Progenitor cell of endocrine pancreas (in vitro differentiated cells): ENCODE results near the gene KLF3. TPM values are rescaled to one million over a fixed set of nuclear protein-coding genes. Genes with fewer than 3 reads are reported as not detected.

Experiments used
- DNase-seq: peaks from one replicate; pipeline ENCODE4 v3.0.0; 2021; ENCODE audit warnings: low spot score; ENCODE audit not compliant: unreplicated experiment
- H3K27ac Mint-ChIP-seq: 2 replicates; pipeline ENCODE4 v1.8.0; 2021; ENCODE audit warnings: mild to moderate bottlenecking, moderate library complexity, mixed read lengths
- H3K27me3 Mint-ChIP-seq: 2 replicates; pipeline ENCODE4 v1.8.0; 2021; ENCODE audit warnings: mixed read lengths
- H3K36me3 Mint-ChIP-seq: 2 replicates; pipeline ENCODE4 v1.8.0; 2022; ENCODE audit warnings: mixed read lengths; ENCODE audit not compliant: insufficient read depth
- H3K4me1 Mint-ChIP-seq: 2 replicates; pipeline ENCODE4 v1.8.0; 2021; ENCODE audit warnings: low read depth, mixed read lengths
- H3K4me3 Mint-ChIP-seq: 2 replicates; pipeline ENCODE4 v1.8.0; 2021; ENCODE audit warnings: low read depth, mild to moderate bottlenecking, moderate library complexity, mixed read lengths
- H3K9me3 Mint-ChIP-seq: 2 replicates; pipeline ENCODE4 v1.8.0; 2021; ENCODE audit warnings: low read depth, mixed read lengths
- CTCF ChIP-seq: fragments of 200-600 bp; sonication (generic); IDR thresholded peaks from one replicate; pipeline ENCODE4 v1.5.0; 2021; ENCODE audit warnings: antibody characterized with exemption, mild to moderate bottlenecking; ENCODE audit not compliant: unreplicated experiment
- long read RNA-seq: library from polyadenylated mRNA; unstranded; transcript quantifications from one replicate; pipeline ENCODE4 v2.0.0, GENCODE V29; 2020
- total RNA-seq: library from RNA; stranded (reverse); gene quantifications from 2 replicates; pipeline ENCODE4 v1.2.1, GENCODE V29; 2021

Gene KLF3
- 97.1 and 98.7 TPM in 2 replicates for total RNA-seq
- long read RNA-seq, partial matches to known transcripts, result 12 of 27 reads
- long read RNA-seq, other reads (novel, unspliced or antisense), result 15 of 27 reads

- TF ChIP-seq CTCF, result no peak
- Mint-ChIP-seq H3K4me1 (peaks cover 37% of the 10 kb centered on the region), H3K9me3 (peaks cover 6% of the 10 kb centered on the region), H3K36me3 (peaks cover 11% of the 10 kb centered on the region), H3K27me3 (no peaks in the 10 kb centered on the region), H3K27ac (peak within 1 kb of the TSS; percentile 100), H3K4me3 (peak within 1 kb of the TSS; percentile 95)
- peak; percentile 90 for DNase-seq
These were observed at the start of gene KLF3 for GRCh38 chr4:38663801-38664705. TSS of gene KLF3 (plus strand) at chr4:38664199. CDS start at chr4:38680626, 16,427 bp downstream.

GRCh38 chr4:38614231-38614630, 49.8 kb upstream of the KLF3 start:
- Mint-ChIP-seq H3K4me1 (peaks cover 9% of the 10 kb centered on the region), H3K27ac (no peak overlapping the region), H3K36me3 (peaks cover 3% of the 10 kb centered on the region), H3K4me3 (no peak overlapping the region), H3K9me3 (no peaks in the 10 kb centered on the region), H3K27me3 (no peaks in the 10 kb centered on the region)
- no peak for TF ChIP-seq CTCF
- no peak for DNase-seq

GRCh38 chr4:38615847-38616246, 48.2 kb upstream of the KLF3 start:
- TF ChIP-seq CTCF, result no peak
- H3K36me3 Mint-ChIP-seq, result peaks cover 3% of the 10 kb centered on the region
- no peaks in the 10 kb centered on the region for H3K27me3 Mint-ChIP-seq
- DNase-seq, result no peak
- H3K4me3 Mint-ChIP-seq, result no peak overlapping the region
- peaks cover 9% of the 10 kb centered on the region for H3K4me1 Mint-ChIP-seq
- H3K27ac Mint-ChIP-seq, result no peak overlapping the region
- H3K9me3 Mint-ChIP-seq, result no peaks in the 10 kb centered on the region

GRCh38 chr4:38618505-38618904, 45.5 kb upstream of the KLF3 start:
- no peaks in the 10 kb centered on the region for H3K27me3 Mint-ChIP-seq
- H3K27ac Mint-ChIP-seq, result no peak overlapping the region
- H3K36me3 Mint-ChIP-seq, result peaks cover 3% of the 10 kb centered on the region
- H3K4me3 Mint-ChIP-seq, result no peak overlapping the region
- no peaks in the 10 kb centered on the region for H3K9me3 Mint-ChIP-seq
- no peak for DNase-seq
- peaks cover 22% of the 10 kb centered on the region for H3K4me1 Mint-ChIP-seq
- TF ChIP-seq CTCF, result no peak

GRCh38 chr4:38619316-38619715, 44.7 kb upstream of the KLF3 start:
- H3K4me1 Mint-ChIP-seq, result peaks cover 22% of the 10 kb centered on the region

More at GRCh38 chr4:38619316-38619715, 44.7 kb upstream of the KLF3 start:
- no peaks in the 10 kb centered on the region for H3K9me3 Mint-ChIP-seq
- DNase-seq, result no peak
- TF ChIP-seq CTCF, result no peak
- no peak overlapping the region for H3K4me3 Mint-ChIP-seq
- no peak overlapping the region for H3K27ac Mint-ChIP-seq
- H3K27me3 Mint-ChIP-seq, result no peaks in the 10 kb centered on the region
- peaks cover 3% of the 10 kb centered on the region for H3K36me3 Mint-ChIP-seq
